Parathyroid adenoma (tissue), 2 donors: ENCODE data around the gene CASTOR1.

Experiments used
- H2AFZ ChIP-seq: fragments of 300-600 bp; sonication (generic); one replicate; pipeline ENCODE4 v1.7.0; 2017; ENCODE audit warnings: antibody characterized with exemption, mild to moderate bottlenecking
- H3K27ac ChIP-seq: fragments of 300-600 bp; sonication (generic); one replicate; pipeline ENCODE4 v1.7.0; 2017
- H3K27me3 ChIP-seq: fragments of 300-600 bp; sonication (generic); one replicate; pipeline ENCODE4 v1.7.0; 2017; ENCODE audit warnings: low read length; ENCODE audit not compliant: control insufficient read depth, insufficient read depth
- H3K36me3 ChIP-seq: fragments of 300-600 bp; sonication (generic); one replicate; pipeline ENCODE4 v1.7.0; 2017; ENCODE audit warnings: low read length; ENCODE audit not compliant: control insufficient read depth, insufficient read depth
- H3K4me1 ChIP-seq: fragments of 300-600 bp; sonication (generic); one replicate; pipeline ENCODE4 v1.7.0; 2017; ENCODE audit warnings: control low read depth
- H3K4me2 ChIP-seq: fragments of 300-600 bp; sonication (generic); one replicate; pipeline ENCODE4 v1.7.0; 2017; ENCODE audit warnings: low read length
- H3K4me3 ChIP-seq: fragments of 300-600 bp; sonication (generic); one replicate; pipeline ENCODE4 v1.7.0; 2017; ENCODE audit warnings: low read depth, low read length
- H3K79me2 ChIP-seq: fragments of 300-600 bp; sonication (generic); one replicate; pipeline ENCODE4 v1.7.0; 2017; ENCODE audit warnings: control low read depth
- H3K9ac ChIP-seq: fragments of 300-600 bp; sonication (generic); one replicate; pipeline ENCODE4 v1.7.0; 2017; ENCODE audit warnings: mild to moderate bottlenecking
- H3K9me3 ChIP-seq: fragments of 300-600 bp; sonication (generic); one replicate; pipeline ENCODE4 v1.7.0; 2017; ENCODE audit warnings: low read length; ENCODE audit not compliant: control insufficient read depth
- CTCF ChIP-seq: fragments of 300-600 bp; sonication (generic); IDR thresholded peaks from one replicate; pipeline ENCODE4 v1.7.0; 2017; ENCODE audit warnings: antibody characterized with exemption, mild to moderate bottlenecking
- donor health status: primary hyperparathyroidism.

The CASTOR1 gene

DNA sequence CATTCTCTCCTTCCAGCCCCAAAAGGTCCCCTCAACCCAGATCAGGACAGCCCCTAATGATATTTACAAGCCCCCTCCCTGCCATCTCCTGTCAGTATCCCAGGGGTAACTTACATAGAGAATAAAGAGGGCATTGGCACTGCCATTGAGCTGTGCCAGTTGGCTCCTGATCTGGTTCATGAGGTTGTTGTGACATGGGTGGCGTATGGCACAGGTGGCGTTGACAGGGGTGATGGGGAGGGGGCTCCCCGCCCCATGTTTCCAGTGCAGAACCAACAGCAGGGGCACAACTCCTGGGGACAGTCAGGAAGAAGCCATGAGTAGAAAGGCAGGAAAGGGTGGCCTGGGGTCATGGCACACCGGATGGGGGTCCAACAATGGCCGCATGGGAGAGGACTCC lies 44.7 kb downstream of the CASTOR1 start:
- Histone ChIP-seq H3K9ac (no peak overlapping the region), H3K4me1 (no peaks in the 10 kb centered on the region), H3K4me3 (no peak overlapping the region), H3K4me2 (no peak overlapping the region), H3K9me3 (no peaks in the 10 kb centered on the region), H3K36me3 (no peaks in the 10 kb centered on the region), H3K27me3 (no peaks in the 10 kb centered on the region), H2AFZ (no peak overlapping the region), H3K79me2 (no peaks in the 10 kb centered on the region), H3K27ac (no peak overlapping the region)
- TF ChIP-seq CTCF, result no peak

DNA sequence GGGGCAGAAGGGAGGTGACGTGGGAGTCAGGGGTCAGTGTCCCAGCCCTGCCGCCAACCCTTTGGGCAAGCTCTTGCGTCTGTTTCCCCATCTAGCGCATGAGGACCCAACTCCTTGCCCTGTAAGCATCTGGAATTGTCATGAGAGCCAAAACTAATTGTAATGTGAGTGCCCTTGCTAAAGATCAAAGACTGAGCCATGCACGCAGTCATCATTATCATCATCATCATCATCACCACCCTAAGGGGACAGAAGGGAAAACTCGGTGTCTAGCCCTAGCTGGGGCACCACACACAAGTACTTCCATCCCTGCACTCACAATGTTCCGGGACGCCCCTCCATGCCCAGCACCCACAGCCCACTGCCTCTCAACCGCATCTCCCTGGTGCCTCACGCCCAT lies 45.2 kb downstream of the CASTOR1 start:
- no peaks in the 10 kb centered on the region for H3K79me2 ChIP-seq
- H3K27ac ChIP-seq, result no peak overlapping the region
- no peak overlapping the region for H2AFZ ChIP-seq
- no peak overlapping the region for H3K9ac ChIP-seq
- no peaks in the 10 kb centered on the region for H3K4me1 ChIP-seq
- TF ChIP-seq CTCF, result no peak
- no peaks in the 10 kb centered on the region for H3K9me3 ChIP-seq
- no peak overlapping the region for H3K4me3 ChIP-seq
- no peak overlapping the region for H3K4me2 ChIP-seq
- H3K36me3 ChIP-seq, result no peaks in the 10 kb centered on the region
- no peaks in the 10 kb centered on the region for H3K27me3 ChIP-seq

GRCh38 chr22:30243661-30244060 lies 45.6 kb downstream of the CASTOR1 start:
- no peaks in the 10 kb centered on the region for H3K9me3 ChIP-seq
- no peak for TF ChIP-seq CTCF
- H3K27me3 ChIP-seq, result no peaks in the 10 kb centered on the region
- H3K36me3 ChIP-seq, result no peaks in the 10 kb centered on the region
- H3K9ac ChIP-seq, result no peak overlapping the region
- no peak overlapping the region for H3K4me3 ChIP-seq
- H2AFZ ChIP-seq, result no peak overlapping the region
- H3K4me2 ChIP-seq, result no peak overlapping the region
- H3K4me1 ChIP-seq, result no peaks in the 10 kb centered on the region
- H3K27ac ChIP-seq, result no peak overlapping the region
- no peaks in the 10 kb centered on the region for H3K79me2 ChIP-seq

DNA sequence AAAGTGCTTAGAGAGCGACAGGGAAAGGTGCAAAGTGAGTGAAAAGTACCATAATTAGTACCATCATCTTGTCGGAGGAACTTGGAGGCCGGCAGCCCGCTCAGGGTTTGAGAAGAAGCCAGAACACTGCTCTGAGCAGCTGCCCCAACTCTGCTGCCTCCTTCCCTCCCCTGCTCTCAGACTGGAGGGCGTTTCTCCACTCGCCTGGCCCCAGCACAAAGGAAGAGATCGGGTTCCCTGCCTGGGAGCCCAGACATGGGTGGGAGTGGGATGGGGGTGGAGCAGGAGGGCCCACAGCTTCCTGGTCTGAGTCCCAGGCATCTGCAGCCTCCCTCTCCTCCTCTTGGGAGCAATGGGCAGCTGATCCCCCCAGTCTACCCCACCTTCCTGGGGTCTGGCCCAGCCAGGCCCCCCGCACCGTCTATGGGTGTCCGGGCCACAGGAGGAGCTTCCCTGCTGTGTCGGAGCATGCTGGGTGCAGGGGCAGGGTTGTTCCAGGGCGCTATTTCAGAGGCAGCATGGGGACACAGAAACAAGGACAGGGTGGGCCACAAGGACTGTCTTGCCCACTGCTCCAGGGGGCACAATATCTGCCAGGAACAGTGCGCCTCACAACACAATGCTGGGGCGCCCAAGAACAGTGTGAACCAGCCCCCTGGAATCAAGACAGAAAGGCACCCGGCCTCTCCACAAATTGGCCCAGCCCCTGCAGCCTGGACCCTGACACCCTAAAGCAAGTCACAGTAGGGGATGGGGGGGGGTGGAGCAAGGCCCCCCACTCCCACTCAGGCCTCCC lies 47.5 kb downstream of the CASTOR1 start:
- Histone ChIP-seq H3K27me3 (no peaks in the 10 kb centered on the region), H2AFZ (no peak overlapping the region), H3K4me2 (no peak overlapping the region), H3K4me1 (no peaks in the 10 kb centered on the region), H3K4me3 (no peak overlapping the region), H3K79me2 (no peaks in the 10 kb centered on the region), H3K36me3 (no peaks in the 10 kb centered on the region), H3K9me3 (no peaks in the 10 kb centered on the region), H3K9ac (no peak overlapping the region), H3K27ac (no peak overlapping the region)
- TF ChIP-seq CTCF, result no peak
